ENCODE results near the gene IGHMBP2. TPM values are rescaled to one million over a fixed set of nuclear protein-coding genes. Genes with fewer than 3 reads are reported as not detected.

IGHMBP2 gene
- total and polyA plus RNA-seq, 7 donors, result 5.4 to 41.3 (median 15.7) TPM

DNA sequence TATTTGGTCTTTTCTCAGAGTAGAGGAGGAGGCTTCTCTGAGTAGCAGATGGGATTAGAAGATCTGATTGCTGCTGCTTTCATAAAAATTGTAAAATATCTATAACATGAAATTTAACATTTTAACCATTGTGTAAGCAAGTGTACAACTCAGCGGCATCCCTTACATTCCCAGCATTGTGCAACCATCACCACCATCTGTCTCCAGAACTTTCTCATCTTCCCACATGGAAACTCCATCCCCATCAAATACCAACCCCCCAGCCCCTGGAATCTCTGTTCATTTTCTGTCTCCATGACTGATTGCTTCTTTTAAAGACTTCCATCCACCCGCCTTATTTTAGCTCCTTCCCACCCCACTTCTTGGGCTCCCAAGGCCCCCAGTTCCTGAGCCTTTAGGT, 44.8 kb downstream of the IGHMBP2 start:
- intact Hi-C loops (cut with DNase I), result loop anchor here (5.0 kb wide), 2 partner anchors 54 to 99 kb away; partner anchors contain the start of gene TPCN2
- no peaks in the 10 kb centered on the region for H3K9me3 ChIP-seq
- DNase-seq, result no peak
- H3K4me3 ChIP-seq, result no peak overlapping the region
- no peaks in the 10 kb centered on the region for H3K36me3 ChIP-seq
- no peak for TF ChIP-seq EP300 (IDR thresholded peaks at IDR 0.05)
- TF ChIP-seq POLR2A (IDR thresholded peaks at IDR 0.05), result no peak
- TF ChIP-seq POLR2AphosphoS5 (IDR thresholded peaks at IDR 0.05), result no peak
- TF ChIP-seq, protein P1, sequence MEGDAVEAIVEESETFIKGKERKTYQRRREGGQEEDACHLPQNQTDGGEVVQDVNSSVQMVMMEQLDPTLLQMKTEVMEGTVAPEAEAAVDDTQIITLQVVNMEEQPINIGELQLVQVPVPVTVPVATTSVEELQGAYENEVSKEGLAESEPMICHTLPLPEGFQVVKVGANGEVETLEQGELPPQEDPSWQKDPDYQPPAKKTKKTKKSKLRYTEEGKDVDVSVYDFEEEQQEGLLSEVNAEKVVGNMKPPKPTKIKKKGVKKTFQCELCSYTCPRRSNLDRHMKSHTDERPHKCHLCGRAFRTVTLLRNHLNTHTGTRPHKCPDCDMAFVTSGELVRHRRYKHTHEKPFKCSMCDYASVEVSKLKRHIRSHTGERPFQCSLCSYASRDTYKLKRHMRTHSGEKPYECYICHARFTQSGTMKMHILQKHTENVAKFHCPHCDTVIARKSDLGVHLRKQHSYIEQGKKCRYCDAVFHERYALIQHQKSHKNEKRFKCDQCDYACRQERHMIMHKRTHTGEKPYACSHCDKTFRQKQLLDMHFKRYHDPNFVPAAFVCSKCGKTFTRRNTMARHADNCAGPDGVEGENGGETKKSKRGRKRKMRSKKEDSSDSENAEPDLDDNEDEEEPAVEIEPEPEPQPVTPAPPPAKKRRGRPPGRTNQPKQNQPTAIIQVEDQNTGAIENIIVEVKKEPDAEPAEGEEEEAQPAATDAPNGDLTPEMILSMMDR (IDR thresholded peaks at IDR 0.05), result no peak
- no peaks in the 10 kb centered on the region for H3K27me3 ChIP-seq
- peak overlapping the region in 3 of 4 donors; percentile 90 to 94 (median 94) for H3K27ac ChIP-seq
- H3K4me1 ChIP-seq, result peaks cover 0 to 51% (median 36%) of the 10 kb centered on the region in 4 donors
- 63 to 67% methylated on average over 2 of the region's 2 CpGs for WGBS, 2 donors

DNA sequence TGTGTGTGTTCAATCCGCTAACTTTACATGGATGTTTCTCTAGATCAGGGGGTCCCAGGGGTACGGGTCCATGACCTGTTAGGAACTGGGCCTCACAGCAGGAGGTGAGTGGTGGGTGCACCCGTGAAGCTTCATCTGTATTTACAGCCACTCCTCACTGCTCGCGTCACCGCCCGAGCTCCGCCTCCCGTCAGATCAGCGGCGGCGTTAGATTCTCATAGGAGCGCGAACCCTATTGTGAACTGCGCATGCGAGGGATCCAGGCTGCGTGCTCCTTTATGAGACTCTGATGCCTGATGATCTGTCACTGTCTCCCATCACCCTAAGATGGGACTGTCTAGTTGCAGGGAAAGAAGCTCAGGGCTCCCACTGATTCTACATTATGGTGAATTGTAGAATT, 45.2 kb downstream of the IGHMBP2 start:
- no peaks in the 10 kb centered on the region for H3K27me3 ChIP-seq
- WGBS, 2 donors, result 92 to 94% methylated on average over 17 of the region's 17 CpGs
- H3K27ac ChIP-seq, result peak overlapping the region in 3 of 4 donors; percentile 90 to 94 (median 94)
- H3K4me1 ChIP-seq, result peaks cover 0 to 48% (median 32%) of the 10 kb centered on the region in 4 donors
- no peaks in the 10 kb centered on the region for H3K36me3 ChIP-seq
- no peak for DNase-seq
- intact Hi-C loops (cut with DNase I), result loop anchor here (5.0 kb wide), 2 partner anchors 53 to 98 kb away; partner anchors contain the start of gene TPCN2
- no peak for TF ChIP-seq POLR2A (IDR thresholded peaks at IDR 0.05)
- TF ChIP-seq POLR2AphosphoS5 (IDR thresholded peaks at IDR 0.05), result no peak
- TF ChIP-seq EP300 (IDR thresholded peaks at IDR 0.05), result no peak
- TF ChIP-seq, protein P1 (IDR thresholded peaks at IDR 0.05), result no peak
- H3K9me3 ChIP-seq, result no peaks in the 10 kb centered on the region
- no peak overlapping the region for H3K4me3 ChIP-seq

DNA sequence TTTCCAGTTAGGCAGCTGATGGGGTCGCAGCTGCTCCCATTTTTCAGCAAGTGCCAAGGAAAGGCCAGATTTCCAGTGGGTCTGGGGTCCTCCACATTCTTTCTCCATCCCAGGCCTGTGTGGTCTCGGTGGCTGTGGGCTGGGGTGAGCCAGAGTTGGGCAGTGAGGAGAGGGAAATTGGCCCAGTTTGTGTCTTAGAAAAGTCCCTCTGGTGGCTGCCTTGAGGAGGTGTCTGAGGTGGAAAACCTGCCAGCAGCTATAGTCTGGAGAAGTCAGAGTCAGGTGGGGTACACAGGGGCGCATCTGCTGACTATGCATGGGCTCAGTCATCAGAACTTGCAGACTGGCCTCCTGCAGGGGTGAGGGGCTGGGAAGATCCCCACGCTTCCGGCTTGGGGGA, 46.6 kb downstream of the IGHMBP2 start:
- TF ChIP-seq POLR2A (IDR thresholded peaks at IDR 0.05), result no peak
- TF ChIP-seq, protein P1 (IDR thresholded peaks at IDR 0.05), result peak; percentile 12 to 37 (median 19)
- H3K4me1 ChIP-seq, result peaks cover 2 to 48% (median 37%) of the 10 kb centered on the region in 4 donors
- H3K4me3 ChIP-seq, result no peak overlapping the region
- intact Hi-C loops (cut with DNase I), result no loop called here
- peak overlapping the region in 3 of 4 donors; percentile 56 to 94 (median 90) for H3K27ac ChIP-seq
- no peaks in the 10 kb centered on the region for H3K27me3 ChIP-seq
- no peaks in the 10 kb centered on the region for H3K9me3 ChIP-seq
- DNase-seq, result no peak
- H3K36me3 ChIP-seq, result no peaks in the 10 kb centered on the region
- WGBS, 2 donors, result 84 to 86% methylated on average over 5 of the region's 5 CpGs

DNA sequence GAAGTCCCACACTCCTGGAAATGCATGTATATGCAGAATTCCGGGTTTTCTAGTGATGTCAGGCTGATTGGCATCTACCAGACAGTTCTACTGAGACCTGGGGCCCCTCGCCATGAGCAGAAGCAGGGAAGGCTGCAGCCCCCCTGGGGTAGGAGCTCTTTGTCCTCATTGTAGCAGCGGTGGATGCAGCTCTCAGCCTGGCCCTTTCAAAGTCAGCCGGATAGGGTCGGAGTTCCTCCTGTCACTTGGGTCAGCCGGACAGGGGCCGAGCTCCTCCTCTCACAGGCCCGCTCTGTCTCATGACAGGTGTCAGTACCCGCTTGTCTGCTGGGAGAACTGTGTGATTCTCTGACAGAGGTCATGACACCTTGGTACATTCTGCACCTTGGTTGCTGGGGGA, 47.1 kb downstream of the IGHMBP2 start:
- peak overlapping the region in 2 of 4 donors; percentile 90 to 94 for H3K27ac ChIP-seq
- no peaks in the 10 kb centered on the region for H3K36me3 ChIP-seq
- no peaks in the 10 kb centered on the region for H3K27me3 ChIP-seq
- TF ChIP-seq POLR2AphosphoS5 (IDR thresholded peaks at IDR 0.05), result no peak
- TF ChIP-seq, protein P1 (IDR thresholded peaks at IDR 0.05), result no peak
- TF ChIP-seq EP300 (IDR thresholded peaks at IDR 0.05), result no peak
- TF ChIP-seq POLR2A (IDR thresholded peaks at IDR 0.05), result no peak
- no peak overlapping the region for H3K4me3 ChIP-seq
- WGBS, 2 donors, result 90 to 91% methylated on average over 9 of the region's 9 CpGs
- intact Hi-C loops (cut with DNase I), result no loop called here
- DNase-seq, result no peak
- H3K9me3 ChIP-seq, result no peaks in the 10 kb centered on the region
- peaks cover 2 to 49% (median 37%) of the 10 kb centered on the region in 4 donors for H3K4me1 ChIP-seq

Data from sigmoid colon (tissue), 7 donors.